OCI-LY3 (cell line): ENCODE results near the gene DNMT3A.

Experiments used
- H2AFZ ChIP-seq: fragments of 200-600, 300-600 bp; shearing (Covaris generic); 2 replicates; pipeline ENCODE4 v1.6.0; 2014; ENCODE audit warnings: antibody characterized with exemption, low read depth, low read length
- H3K27ac ChIP-seq: fragments of 200-600, 300-600 bp; sonication (generic); 2 replicates; pipeline ENCODE4 v1.5.1; 2014; ENCODE audit warnings: mild to moderate bottlenecking, low read length, moderate library complexity, mixed read lengths
- H3K27me3 ChIP-seq: fragments of 200-600, 300-600 bp; sonication (generic); 2 replicates; pipeline ENCODE4 v1.6.1; 2014; ENCODE audit warnings: low read depth, low read length, mixed read lengths
- H3K36me3 ChIP-seq: fragments of 200-600, 300-600 bp; sonication (generic); replicated peaks from 2 replicates; pipeline ENCODE3; 2014; ENCODE audit warnings: low read depth, low read length, mixed read lengths
- H3K4me1 ChIP-seq: fragments of 300-600, 200-600 bp; sonication (generic); 2 replicates; pipeline ENCODE4 v1.6.1; 2014; ENCODE audit warnings: low read length, mixed read lengths
- H3K4me2 ChIP-seq: fragments of 200-600, 300-600 bp; sonication (generic); 2 replicates; pipeline ENCODE4 v1.6.1; 2014; ENCODE audit warnings: low read length, mixed read lengths
- H3K4me3 ChIP-seq: fragments of 300-600, 200-600 bp; sonication (generic); 2 replicates; pipeline ENCODE4 v1.5.1; 2014; ENCODE audit warnings: antibody characterized with exemption, mild to moderate bottlenecking, low read length, moderate library complexity
- H3K79me2 ChIP-seq: fragments of 300-600, 200-600 bp; shearing (Covaris generic); 2 replicates; pipeline ENCODE4 v1.6.1; 2014; ENCODE audit warnings: mild to moderate bottlenecking, low read length, mixed read lengths
- H3K9ac ChIP-seq: fragments of 300-600, 200-600 bp; shearing (Covaris generic); 2 replicates; pipeline ENCODE4 v1.6.0; 2014; ENCODE audit warnings: mild to moderate bottlenecking, low read length, moderate library complexity
- H3K9me3 ChIP-seq: fragments of 200-600, 300-600 bp; shearing (Covaris generic); 2 replicates; pipeline ENCODE4 v1.6.1; 2014; ENCODE audit warnings: low read length, mixed read lengths; ENCODE audit not compliant: insufficient read depth
- H4K20me1 ChIP-seq: fragments of 200-600, 300-600 bp; sonication (generic); 2 replicates; pipeline ENCODE4 v1.6.1; 2016; ENCODE audit warnings: low read length, mixed read lengths; ENCODE audit not compliant: insufficient read depth
- CTCF ChIP-seq: fragments of 200-600, 300-600 bp; sonication (generic); IDR thresholded peaks from 2 replicates; pipeline ENCODE4 v1.5.1; 2014; ENCODE audit warnings: antibody characterized with exemption, low read length, low read depth
- EZH2phosphoT487 ChIP-seq: fragments of 200-600 bp; shearing (Covaris generic); IDR thresholded peaks from 2 replicates; pipeline ENCODE4 v1.6.1; 2018; ENCODE audit warnings: antibody characterized with exemption, mixed run types, low read depth

Gene DNMT3A

GRCh38 chr2:25368660-25369059, 26.9 kb upstream of the DNMT3A start:
- no peak overlapping the region for H3K4me3 ChIP-seq
- no peak overlapping the region for H3K27ac ChIP-seq
- H2AFZ ChIP-seq = no peak overlapping the region
- no peaks in the 10 kb centered on the region for H3K9me3 ChIP-seq
- no peaks in the 10 kb centered on the region for H3K27me3 ChIP-seq
- no peak for TF ChIP-seq CTCF
- no peak for TF ChIP-seq EZH2phosphoT487
- no peaks in the 10 kb centered on the region for H4K20me1 ChIP-seq
- H3K9ac ChIP-seq = no peak overlapping the region
- H3K79me2 ChIP-seq = no peaks in the 10 kb centered on the region; the same call in 1 of the 2 replicates
- peaks cover 4% of the 10 kb centered on the region for H3K36me3 ChIP-seq
- H3K4me1 ChIP-seq = peaks cover 12% of the 10 kb centered on the region
- H3K4me2 ChIP-seq = no peak overlapping the region

- H4K20me1 ChIP-seq = no peaks in the 10 kb centered on the region
- H3K36me3 ChIP-seq = peaks cover 4% of the 10 kb centered on the region
- H3K79me2 ChIP-seq = no peaks in the 10 kb centered on the region; the same call in 1 of the 2 replicates
- H3K4me2 ChIP-seq = no peak overlapping the region
- H2AFZ ChIP-seq = no peak overlapping the region
- no peaks in the 10 kb centered on the region for H3K9me3 ChIP-seq
- H3K4me1 ChIP-seq = peaks cover 22% of the 10 kb centered on the region
- H3K4me3 ChIP-seq = no peak overlapping the region
- TF ChIP-seq EZH2phosphoT487 (no peak), CTCF (no peak)
- no peaks in the 10 kb centered on the region for H3K27me3 ChIP-seq
- no peak overlapping the region for H3K9ac ChIP-seq
- no peak overlapping the region for H3K27ac ChIP-seq
Observed at GRCh38 chr2:25367296-25367695, 25.6 kb upstream of the DNMT3A start.

GRCh38 chr2:25366629-25367028, 24.9 kb upstream of the DNMT3A start:
- Histone ChIP-seq H2AFZ (no peak overlapping the region), H3K9me3 (no peaks in the 10 kb centered on the region), H3K79me2 (no peaks in the 10 kb centered on the region; the same call in 1 of the 2 replicates), H3K27me3 (no peaks in the 10 kb centered on the region), H3K9ac (no peak overlapping the region), H3K36me3 (peaks cover 4% of the 10 kb centered on the region), H3K4me2 (no peak overlapping the region), H3K27ac (no peak overlapping the region), H4K20me1 (no peaks in the 10 kb centered on the region), H3K4me3 (no peak overlapping the region), H3K4me1 (peaks cover 24% of the 10 kb centered on the region)
- TF ChIP-seq CTCF (no peak), EZH2phosphoT487 (no peak)

DNA sequence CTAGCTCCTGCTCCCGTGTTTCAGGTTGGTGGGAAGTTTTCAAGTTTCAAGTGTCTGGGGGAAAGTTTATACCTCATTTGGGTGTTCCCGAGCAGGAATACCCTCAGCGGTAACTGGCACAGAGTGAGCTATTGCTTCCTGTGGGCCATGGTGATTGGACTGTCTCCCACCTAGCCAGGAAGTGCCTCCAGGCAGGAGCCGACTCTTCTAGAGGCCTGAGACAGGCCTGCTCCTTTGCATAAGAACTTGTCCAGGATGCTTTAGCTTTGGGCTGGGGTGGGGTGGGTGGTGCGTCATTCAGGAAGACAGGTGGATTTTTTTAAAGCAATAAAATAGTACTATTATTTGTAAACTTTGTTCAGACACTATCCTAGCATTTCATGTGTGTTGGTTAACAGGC, 23.5 kb upstream of the DNMT3A start:
- Histone ChIP-seq H3K27ac (no peak overlapping the region), H2AFZ (no peak overlapping the region)
- TF ChIP-seq EZH2phosphoT487 = no peak
- no peak for TF ChIP-seq CTCF

More for the DNA sequence above, 23.5 kb upstream of the DNMT3A start:
- Histone ChIP-seq H3K4me2 (no peak overlapping the region), H3K4me1 (peaks cover 26% of the 10 kb centered on the region), H3K27me3 (no peaks in the 10 kb centered on the region), H3K9me3 (no peaks in the 10 kb centered on the region), H4K20me1 (no peaks in the 10 kb centered on the region), H3K79me2 (no peaks in the 10 kb centered on the region; the same call in 1 of the 2 replicates), H3K4me3 (no peak overlapping the region), H3K9ac (no peak overlapping the region), H3K36me3 (no peaks in the 10 kb centered on the region)
